Kidney (tissue), 14 donors: Measurements from ENCODE around the gene OLA1. TPM values are rescaled to one million over a fixed set of nuclear protein-coding genes. Genes with fewer than 3 reads are reported as not detected.

Source experiments
- DNase-seq, 5 donors: peaks; one replicate each; pipeline ENCODE4 v3.0.0-alpha.2; 2013 to 2020
- FAIRE-seq: peaks from 2 replicates; lab custom pipeline; 2012; peaks lifted over from hg19 to GRCh38; lab: Jason Lieb, UNC
- H3K27ac ChIP-seq, 2 donors: one replicate each; pipeline ENCODE4 v1.7.0; 2013; ENCODE audit warnings: low read depth in 2 of 2, low read length in 2 of 2, inconsistent platforms in 1 of 2
- H3K27me3 ChIP-seq: one replicate; pipeline ENCODE4 v1.7.1; 2013; ENCODE audit warnings: low read length, inconsistent platforms; ENCODE audit not compliant: control insufficient read depth, insufficient read depth
- H3K36me3 ChIP-seq, 3 donors: one replicate each; pipeline versions ENCODE4 v1.7.0 to v1.7.1; 2013; ENCODE audit warnings: low read length in 3 of 3, control low read depth in 1 of 3, inconsistent platforms in 1 of 3; ENCODE audit not compliant: insufficient read depth in 3 of 3, control insufficient read depth in 2 of 3
- H3K4me1 ChIP-seq, 3 donors: one replicate each; pipeline versions ENCODE4 v1.7.0 to v1.7.1; 2013; ENCODE audit warnings: low read length in 3 of 3, inconsistent platforms in 1 of 3, low read depth in 1 of 3; ENCODE audit not compliant: control insufficient read depth in 2 of 3, insufficient read depth in 2 of 3
- H3K4me3 ChIP-seq, 3 donors: one replicate each; pipeline versions ENCODE4 v1.7.0 to v1.8.1; 2013; ENCODE audit warnings: low read length in 3 of 3, control low read depth in 1 of 3, inconsistent platforms in 1 of 3
- H3K9ac ChIP-seq, 3 donors: one replicate each; pipeline versions ENCODE4 v1.7.0 to v1.7.1; 2013; ENCODE audit warnings: low read length in 3 of 3, control low read depth in 1 of 3, inconsistent platforms in 1 of 3
- H3K9me3 ChIP-seq, 3 donors: one replicate each; pipeline versions ENCODE4 v1.7.0 to v1.7.1; 2013; ENCODE audit warnings: low read length in 3 of 3, control low read depth in 1 of 3, inconsistent platforms in 1 of 3; ENCODE audit not compliant: control insufficient read depth in 2 of 3, insufficient read depth in 1 of 3
- intact Hi-C: fragments of 100-400 bp; cut with DNase I; formaldehyde crosslinking; loops from one replicate; pipeline ENCODE4 v1.11.1; 2022
- polyA plus RNA-seq: library from polyadenylated mRNA; stranded (reverse); fragments of 350-450 nt; fragmentation: Illumina TruSeq; extraction: RNeasy Lipid Tissue Mini Kit (QIAGEN cat#74804); gene quantifications from one replicate; pipeline ENCODE4 v1.2.3, GENCODE V29; 2014; ENCODE audit warnings: low read depth, low replicate concordance; ENCODE audit not compliant: insufficient read depth
- total RNA-seq: library from RNA; stranded (reverse); fragmentation: NEBNext Ultra II Directional; extraction: Animal tissue kit (Norgen Biotek cat#: 25700); gene quantifications from one replicate; pipeline ENCODE4 v1.2.1, GENCODE V29; 2021
- TF ChIP-seq, protein P1 (sequence below): IDR thresholded peaks from 3 replicates; pipeline ENCODE4 v1.5.1; 2012; ENCODE audit warnings: mild to moderate bottlenecking, moderate library complexity, borderline replicate concordance; ENCODE audit not compliant: insufficient read depth; ENCODE audit errors: extremely low read depth
- donor health status: control.
- donor health status: control.
- donor health status: control.
- donor health status: control.
- donor health status: control.
- donor health status: DM: yes; HTN: yes; CAD: no.
- donor health status: Normal renal cell carcinoma (clear cell type).

OLA1 gene
- total and polyA plus RNA-seq, 2 donors from 2014 or later, result 64.2 to 90.0 TPM

DNA sequence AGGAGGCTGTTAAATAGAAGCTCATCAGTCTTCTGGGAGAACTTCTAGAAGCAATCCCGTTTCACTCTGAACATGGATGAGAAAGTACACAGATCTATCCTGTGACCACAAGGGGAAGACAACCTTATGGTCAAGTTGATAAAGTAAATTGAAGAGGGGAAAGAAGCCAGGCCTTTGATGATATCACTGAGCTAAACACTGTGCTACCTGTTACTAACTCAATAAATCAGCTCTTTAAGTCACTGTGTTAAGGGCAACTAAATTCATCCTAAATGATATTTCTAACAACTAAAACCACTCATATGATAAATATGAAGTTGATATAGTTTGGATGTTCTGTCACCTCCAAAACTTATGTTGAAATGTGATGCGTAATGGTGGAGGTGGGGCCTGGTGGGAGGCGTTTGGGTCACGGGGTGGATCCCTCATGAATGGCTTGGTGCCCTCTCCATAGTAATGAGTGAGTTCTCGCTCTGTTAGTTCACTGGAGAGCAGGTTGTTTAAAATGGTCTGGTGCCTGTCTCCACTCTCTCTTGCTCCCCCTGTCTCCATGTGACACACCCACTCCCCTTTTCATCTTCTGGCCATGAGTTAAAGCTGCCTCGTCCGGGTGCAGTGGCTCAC lies 23.6 kb downstream of the OLA1 start:
- intact Hi-C loops, result no loop called here
- Histone ChIP-seq H3K9ac (no peak overlapping the region), H3K9me3 (no peaks in the 10 kb centered on the region), H3K4me1 (no peaks in the 10 kb centered on the region), H3K36me3 (peaks cover 0 to 2% (median 0%) of the 10 kb centered on the region in 3 donors), H3K27ac (no peak overlapping the region), H3K4me3 (no peak overlapping the region), H3K27me3 (no peaks in the 10 kb centered on the region)
- FAIRE-seq (no peak), DNase-seq (no peak)
- TF ChIP-seq, protein P1, sequence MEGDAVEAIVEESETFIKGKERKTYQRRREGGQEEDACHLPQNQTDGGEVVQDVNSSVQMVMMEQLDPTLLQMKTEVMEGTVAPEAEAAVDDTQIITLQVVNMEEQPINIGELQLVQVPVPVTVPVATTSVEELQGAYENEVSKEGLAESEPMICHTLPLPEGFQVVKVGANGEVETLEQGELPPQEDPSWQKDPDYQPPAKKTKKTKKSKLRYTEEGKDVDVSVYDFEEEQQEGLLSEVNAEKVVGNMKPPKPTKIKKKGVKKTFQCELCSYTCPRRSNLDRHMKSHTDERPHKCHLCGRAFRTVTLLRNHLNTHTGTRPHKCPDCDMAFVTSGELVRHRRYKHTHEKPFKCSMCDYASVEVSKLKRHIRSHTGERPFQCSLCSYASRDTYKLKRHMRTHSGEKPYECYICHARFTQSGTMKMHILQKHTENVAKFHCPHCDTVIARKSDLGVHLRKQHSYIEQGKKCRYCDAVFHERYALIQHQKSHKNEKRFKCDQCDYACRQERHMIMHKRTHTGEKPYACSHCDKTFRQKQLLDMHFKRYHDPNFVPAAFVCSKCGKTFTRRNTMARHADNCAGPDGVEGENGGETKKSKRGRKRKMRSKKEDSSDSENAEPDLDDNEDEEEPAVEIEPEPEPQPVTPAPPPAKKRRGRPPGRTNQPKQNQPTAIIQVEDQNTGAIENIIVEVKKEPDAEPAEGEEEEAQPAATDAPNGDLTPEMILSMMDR, result no peak

DNA sequence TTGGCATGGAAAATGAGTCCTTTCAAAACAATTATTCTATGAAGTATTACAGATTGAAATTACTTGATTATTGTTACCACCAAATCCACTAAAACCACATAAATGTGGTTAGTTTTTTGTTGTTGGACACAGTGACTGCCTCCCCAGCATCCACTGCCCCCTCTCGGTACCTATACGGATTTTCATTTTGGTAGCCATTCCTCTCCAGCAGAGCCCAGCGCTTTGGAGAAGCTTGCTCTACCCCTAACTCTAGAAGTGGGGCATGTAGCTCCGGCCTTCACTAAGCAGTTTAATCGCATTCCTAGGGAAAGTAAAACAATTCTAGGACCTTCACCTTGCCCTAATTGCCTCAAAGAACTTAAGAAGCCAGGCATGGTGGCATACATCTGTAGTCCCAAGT lies 24.2 kb downstream of the OLA1 start:
- no peak overlapping the region for H3K9ac ChIP-seq
- peaks cover 0 to 2% (median 0%) of the 10 kb centered on the region in 3 donors for H3K36me3 ChIP-seq
- intact Hi-C loops, result no loop called here
- TF ChIP-seq, protein P1, result no peak
- H3K9me3 ChIP-seq, result no peaks in the 10 kb centered on the region
- H3K4me1 ChIP-seq, result no peaks in the 10 kb centered on the region
- no peaks in the 10 kb centered on the region for H3K27me3 ChIP-seq
- H3K27ac ChIP-seq, result no peak overlapping the region
- H3K4me3 ChIP-seq, result no peak overlapping the region
- FAIRE-seq (no peak), DNase-seq (no peak)

DNA sequence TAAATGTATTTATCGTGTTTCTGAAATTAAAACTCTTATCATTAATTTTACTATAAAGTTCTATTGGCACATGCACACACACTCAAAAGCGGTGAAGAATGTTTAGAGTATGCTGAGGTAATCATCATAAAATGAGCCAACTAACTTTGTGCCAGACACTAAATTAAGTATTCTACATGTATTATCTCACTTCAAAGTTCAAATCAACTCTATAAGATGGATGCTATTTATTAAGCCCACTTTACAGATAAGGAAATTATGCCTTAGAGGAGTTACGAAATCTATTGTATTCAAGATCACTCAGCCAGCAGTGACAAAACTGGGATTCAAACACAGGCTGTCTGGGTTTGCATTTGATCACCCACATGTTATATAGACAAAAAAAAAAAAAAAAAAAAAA lies 24.9 kb downstream of the OLA1 start:
- Histone ChIP-seq H3K36me3 (no peaks in the 10 kb centered on the region), H3K27ac (no peak overlapping the region), H3K9ac (no peak overlapping the region), H3K27me3 (no peaks in the 10 kb centered on the region), H3K4me1 (no peaks in the 10 kb centered on the region), H3K4me3 (no peak overlapping the region), H3K9me3 (no peaks in the 10 kb centered on the region)
- TF ChIP-seq, protein P1, result no peak
- intact Hi-C loops, result no loop called here
- DNase-seq, result no peak
- FAIRE-seq, result no peak

DNA sequence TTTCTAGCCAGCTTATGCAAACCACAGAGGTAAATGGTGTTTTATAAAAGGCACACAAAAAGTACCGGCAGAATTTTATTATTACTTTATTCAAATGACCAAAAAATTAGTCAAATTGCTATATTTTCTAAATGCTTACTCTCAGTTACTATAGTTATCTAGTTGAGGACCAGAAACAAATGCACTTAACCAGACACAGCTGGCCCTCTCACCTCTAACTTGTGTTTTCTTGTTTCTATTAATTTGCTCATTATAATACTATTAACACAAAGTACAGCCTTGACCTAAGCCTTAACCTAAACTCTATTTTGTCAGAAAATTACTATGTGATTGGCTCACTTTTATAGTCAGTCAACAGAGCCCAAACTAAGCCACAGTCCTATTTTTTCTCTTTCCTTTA lies 26.2 kb downstream of the OLA1 start:
- DNase-seq, result no peak
- TF ChIP-seq, protein P1, result no peak
- no peaks in the 10 kb centered on the region for H3K36me3 ChIP-seq
- no peak overlapping the region for H3K9ac ChIP-seq
- no peaks in the 10 kb centered on the region for H3K9me3 ChIP-seq
- no peaks in the 10 kb centered on the region for H3K4me1 ChIP-seq
- intact Hi-C loops, result no loop called here
- H3K27ac ChIP-seq, result no peak overlapping the region
- no peak for FAIRE-seq
- no peak overlapping the region for H3K4me3 ChIP-seq
- H3K27me3 ChIP-seq, result no peaks in the 10 kb centered on the region
